GM12875 (cell line): ENCODE measurements around the gene FAM3C.
"Not testable (repeated sequence)": the region's sequence is repeated elsewhere in the genome, so short reads cannot be mapped to it uniquely, and the experiment has no call there.

ENCODE experiments used
- H3K4me3 ChIP-seq: one replicate; pipeline ENCODE4 v1.5.1; 2011; ENCODE audit warnings: low read depth, low read length, control low read depth
- CTCF ChIP-seq: IDR thresholded peaks from 2 replicates; pipeline ENCODE4 v1.5.1; 2011; ENCODE audit warnings: low read depth, mild to moderate bottlenecking, control low read depth, inconsistent platforms, low read length, moderate library complexity, borderline replicate concordance; ENCODE audit not compliant: insufficient read depth

FAM3C gene

DNA sequence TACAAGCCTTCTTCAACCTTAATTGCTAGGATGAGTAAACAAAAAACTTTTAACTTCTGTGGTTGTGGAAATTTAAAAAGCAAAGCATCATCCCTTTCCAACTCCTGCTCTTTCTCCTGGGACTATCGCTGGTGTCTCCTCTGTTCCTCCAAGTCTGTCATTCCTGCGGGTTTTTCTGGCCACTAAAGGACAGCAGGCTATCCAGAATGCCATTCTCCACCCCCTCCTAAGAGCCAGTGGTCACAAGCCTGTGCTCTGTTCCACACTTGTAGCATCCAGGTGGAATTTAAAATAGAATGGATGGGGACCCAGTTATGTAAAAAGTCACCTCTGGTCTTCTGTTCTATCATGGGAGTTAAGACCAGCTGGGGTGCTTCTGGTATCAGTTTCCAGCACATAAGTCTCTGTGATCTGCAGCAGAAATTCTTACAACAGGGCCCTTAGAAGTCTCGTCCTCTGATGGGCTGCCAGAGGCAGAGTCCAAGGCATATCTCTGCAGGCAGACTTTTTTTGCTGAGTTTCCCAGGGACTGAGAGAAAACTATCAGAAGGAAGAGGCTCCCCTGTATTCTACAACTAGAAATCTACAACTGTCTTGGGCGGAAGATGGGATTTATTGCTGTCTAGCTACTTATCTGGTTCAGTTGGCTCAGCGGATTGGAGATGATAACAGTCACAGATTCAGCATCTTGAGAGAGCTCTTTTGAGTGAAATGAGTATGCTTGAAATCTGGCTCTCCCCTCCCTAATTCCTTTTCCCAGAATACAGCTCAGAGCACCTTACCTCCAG lies 72.4 kb downstream of the FAM3C start:
- no peak for TF ChIP-seq CTCF
- H3K4me3 ChIP-seq = no peak overlapping the region

DNA sequence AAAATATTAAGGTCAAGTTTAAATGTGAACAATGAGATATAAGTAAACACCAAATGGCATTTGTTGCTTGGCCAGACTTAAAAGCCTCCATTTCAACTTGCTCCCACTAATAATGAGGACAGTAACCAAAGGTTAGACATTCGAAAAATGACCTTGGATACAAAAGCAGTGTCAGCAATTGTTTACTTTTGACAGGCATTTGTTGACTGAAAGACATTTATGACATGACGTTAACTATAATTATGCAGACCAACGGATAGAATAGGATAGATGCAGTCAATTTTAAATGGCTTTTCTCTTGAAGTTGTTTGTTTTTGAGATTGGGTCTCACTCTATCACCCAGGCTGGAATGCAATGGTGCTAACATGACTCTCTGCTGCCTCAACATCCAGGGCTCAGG lies 73.6 kb downstream of the FAM3C start:
- TF ChIP-seq CTCF = no peak
- no peak overlapping the region for H3K4me3 ChIP-seq

GRCh38 chr7:121315170-121315569 lies 80.9 kb downstream of the FAM3C start:
- H3K4me3 ChIP-seq = not testable (repeated sequence)

GRCh38 chr7:121313793-121314676 lies 82.1 kb downstream of the FAM3C start:
- TF ChIP-seq CTCF = no peak
- H3K4me3 ChIP-seq = no peak overlapping the region

GRCh38 chr7:121313220-121313792 lies 82.8 kb downstream of the FAM3C start:
- TF ChIP-seq CTCF = no peak
- no peak overlapping the region for H3K4me3 ChIP-seq

GRCh38 chr7:121307021-121307574 lies 89.0 kb downstream of the FAM3C start:
- H3K4me3 ChIP-seq = no peak overlapping the region
- no peak for TF ChIP-seq CTCF

DNA sequence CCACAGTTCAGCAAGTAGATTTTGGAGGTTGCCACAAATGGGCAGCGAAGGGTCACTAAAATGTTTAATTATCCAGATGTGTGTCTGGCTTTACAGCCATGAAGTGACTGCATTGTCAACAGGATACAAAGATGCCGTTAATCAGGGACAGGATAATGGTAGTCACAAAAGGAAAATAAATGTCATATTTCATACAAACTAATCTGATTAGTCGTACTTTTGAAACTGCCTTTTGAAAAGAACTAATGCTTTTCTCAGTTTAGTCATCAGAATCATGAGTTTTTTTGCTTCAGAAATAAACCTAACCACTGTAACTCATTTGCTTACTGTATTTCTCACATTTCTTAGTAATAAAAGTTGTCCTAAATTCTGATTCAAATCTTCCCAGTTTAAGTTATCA lies 89.5 kb downstream of the FAM3C start:
- no peak for TF ChIP-seq CTCF
- H3K4me3 ChIP-seq = no peak overlapping the region
